ENCODE results near the gene TNC.

DNA sequence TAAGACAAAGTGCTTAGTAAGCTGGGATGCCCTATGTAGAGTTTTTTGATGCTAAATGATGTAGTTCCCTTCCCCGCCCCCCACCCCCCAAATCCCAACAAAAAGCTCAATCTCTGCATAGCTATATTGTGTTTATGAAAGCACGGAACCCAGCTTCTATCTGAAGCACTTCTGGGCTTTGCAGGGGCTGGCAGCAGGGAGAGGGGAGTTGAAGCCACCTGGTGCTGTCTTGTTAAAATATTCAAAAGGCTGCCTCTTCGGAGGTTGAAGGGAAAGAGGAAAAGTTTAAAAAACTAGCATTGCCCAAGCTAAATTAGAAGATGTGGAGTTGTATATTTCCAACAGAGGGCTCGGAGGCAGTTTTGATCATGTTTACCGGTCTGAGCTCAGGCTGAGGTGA, 5.0 kb upstream of the TNC start:
- no peak for TF ChIP-seq POLR2AphosphoS5 (IDR thresholded peaks at IDR 0.05)
- TF ChIP-seq, protein P1, sequence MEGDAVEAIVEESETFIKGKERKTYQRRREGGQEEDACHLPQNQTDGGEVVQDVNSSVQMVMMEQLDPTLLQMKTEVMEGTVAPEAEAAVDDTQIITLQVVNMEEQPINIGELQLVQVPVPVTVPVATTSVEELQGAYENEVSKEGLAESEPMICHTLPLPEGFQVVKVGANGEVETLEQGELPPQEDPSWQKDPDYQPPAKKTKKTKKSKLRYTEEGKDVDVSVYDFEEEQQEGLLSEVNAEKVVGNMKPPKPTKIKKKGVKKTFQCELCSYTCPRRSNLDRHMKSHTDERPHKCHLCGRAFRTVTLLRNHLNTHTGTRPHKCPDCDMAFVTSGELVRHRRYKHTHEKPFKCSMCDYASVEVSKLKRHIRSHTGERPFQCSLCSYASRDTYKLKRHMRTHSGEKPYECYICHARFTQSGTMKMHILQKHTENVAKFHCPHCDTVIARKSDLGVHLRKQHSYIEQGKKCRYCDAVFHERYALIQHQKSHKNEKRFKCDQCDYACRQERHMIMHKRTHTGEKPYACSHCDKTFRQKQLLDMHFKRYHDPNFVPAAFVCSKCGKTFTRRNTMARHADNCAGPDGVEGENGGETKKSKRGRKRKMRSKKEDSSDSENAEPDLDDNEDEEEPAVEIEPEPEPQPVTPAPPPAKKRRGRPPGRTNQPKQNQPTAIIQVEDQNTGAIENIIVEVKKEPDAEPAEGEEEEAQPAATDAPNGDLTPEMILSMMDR (IDR thresholded peaks at IDR 0.05 in 8 of 11, conservative IDR thresholded peaks at IDR 0.05 in 3 of 11) = no peak
- TF ChIP-seq POLR2A (IDR thresholded peaks at IDR 0.05) = no peak

Measured in spleen (tissue), 7 donors.